Lung (tissue), 12 donors: ENCODE data around the gene ADPRM. TPM values are rescaled to one million over a fixed set of nuclear protein-coding genes. Genes with fewer than 3 reads are reported as not detected.

Experiments used
- ATAC-seq: fragments of 200-7000 bp; cut with Tn5 transposase; one replicate; pipeline ENCODE4 v1.9.1; 2020; ENCODE audit warnings: moderate number of reproducible peaks; ENCODE audit not compliant: insufficient read depth, low FRiP score
- DNase-seq, 3 donors: peaks; one replicate each; pipeline ENCODE4 v3.0.0-alpha.2; 2013 to 2017
- H3K27ac ChIP-seq, 2 donors: one replicate each; pipeline ENCODE4 v1.5.1; 2013; ENCODE audit warnings: mild to moderate bottlenecking in 2 of 2, moderate library complexity in 2 of 2, control low read depth in 1 of 2, inconsistent platforms in 1 of 2, low read depth in 1 of 2, low read length in 1 of 2
- H3K27me3 ChIP-seq, 3 donors: one replicate each; pipeline ENCODE4 v1.5.1; 2013; ENCODE audit warnings: low read length in 2 of 3; ENCODE audit not compliant: control insufficient read depth in 3 of 3, insufficient read depth in 3 of 3
- H3K36me3 ChIP-seq, 4 donors: one replicate each; pipeline ENCODE4 v1.5.1; 2013; ENCODE audit warnings: low read length in 4 of 4, mild to moderate bottlenecking in 1 of 4, moderate library complexity in 1 of 4; ENCODE audit not compliant: control insufficient read depth in 4 of 4, insufficient read depth in 4 of 4
- H3K4me1 ChIP-seq, 5 donors: one replicate each; pipeline ENCODE4 v1.5.1; 2013; ENCODE audit warnings: low read length in 5 of 5, mild to moderate bottlenecking in 2 of 5, moderate library complexity in 1 of 5; ENCODE audit not compliant: control insufficient read depth in 5 of 5, insufficient read depth in 5 of 5
- H3K4me3 ChIP-seq: one replicate; pipeline ENCODE4 v1.5.1; 2013; ENCODE audit warnings: mild to moderate bottlenecking, control low read depth, moderate library complexity
- H3K9ac ChIP-seq, 2 donors: one replicate each; pipeline ENCODE4 v1.5.1; 2013; ENCODE audit warnings: low read length in 2 of 2, control low read depth in 1 of 2; ENCODE audit not compliant: insufficient read depth in 1 of 2
- H3K9me3 ChIP-seq, 4 donors: one replicate each; pipeline ENCODE4 v1.5.1; 2013; ENCODE audit warnings: low read length in 3 of 4, mild to moderate bottlenecking in 1 of 4, moderate library complexity in 1 of 4; ENCODE audit not compliant: control insufficient read depth in 4 of 4, insufficient read depth in 3 of 4
- WGBS, 2 donors: extraction: QIAGEN DNeasy Blood & Tissue Kit; methylation state at CpG; one replicate each; pipeline ENCODE4 v1.1.7; 2013; 5-methylcytosine and 5-hydroxymethylcytosine counted together
- polyA plus RNA-seq, 2 donors: library from polyadenylated mRNA; stranded (reverse); fragments of 200-250 nt; gene quantifications; one replicate each; pipeline ENCODE4 v1.2.1, GENCODE V29; 2013
- total RNA-seq, 2 donors: library from RNA; depleted of rRNA in 1 of 2; stranded (reverse); fragments of >200 nt in 1 of 2; gene quantifications; one replicate each; pipeline ENCODE4 v1.2.1, GENCODE V29; 2014 to 2021
- TF ChIP-seq, protein P1 (sequence below): IDR thresholded peaks from 2 replicates; pipeline ENCODE4 v1.5.1; 2012; ENCODE audit warnings: mild to moderate bottlenecking; ENCODE audit errors: control extremely low read depth, extremely low read depth
- donor health status: control.
- donor health status: control.
- donor health status: Bipolar disorder and iron deficiency.
- donor health status: healthy.
- donor health status: DM: yes; HTN: yes; CAD: no.

The ADPRM gene
- total and polyA plus RNA-seq, 4 donors: 5.0 to 13.9 (median 8.0) TPM

DNA sequence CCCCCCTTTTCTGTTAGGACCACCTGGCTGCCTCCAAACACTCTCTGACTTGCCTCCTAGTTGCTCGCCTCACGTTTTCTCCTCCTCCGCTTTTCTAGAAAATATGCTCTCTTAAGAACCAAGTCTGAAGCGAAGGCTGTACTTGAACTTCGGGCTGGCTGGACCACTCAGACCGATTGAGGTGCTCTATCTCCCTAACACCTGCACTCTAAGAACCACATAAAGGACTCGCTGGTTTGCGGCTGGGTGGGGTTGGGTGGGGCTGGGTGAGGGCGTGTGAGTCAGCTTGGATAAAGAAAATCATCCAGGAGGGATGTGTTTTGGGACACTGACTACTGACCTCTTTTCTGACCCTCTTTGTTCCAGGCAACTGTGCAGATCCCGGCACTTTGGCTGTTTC is 55.3 kb downstream of the ADPRM start:
- H3K27ac ChIP-seq: no peak overlapping the region
- TF ChIP-seq, protein P1, sequence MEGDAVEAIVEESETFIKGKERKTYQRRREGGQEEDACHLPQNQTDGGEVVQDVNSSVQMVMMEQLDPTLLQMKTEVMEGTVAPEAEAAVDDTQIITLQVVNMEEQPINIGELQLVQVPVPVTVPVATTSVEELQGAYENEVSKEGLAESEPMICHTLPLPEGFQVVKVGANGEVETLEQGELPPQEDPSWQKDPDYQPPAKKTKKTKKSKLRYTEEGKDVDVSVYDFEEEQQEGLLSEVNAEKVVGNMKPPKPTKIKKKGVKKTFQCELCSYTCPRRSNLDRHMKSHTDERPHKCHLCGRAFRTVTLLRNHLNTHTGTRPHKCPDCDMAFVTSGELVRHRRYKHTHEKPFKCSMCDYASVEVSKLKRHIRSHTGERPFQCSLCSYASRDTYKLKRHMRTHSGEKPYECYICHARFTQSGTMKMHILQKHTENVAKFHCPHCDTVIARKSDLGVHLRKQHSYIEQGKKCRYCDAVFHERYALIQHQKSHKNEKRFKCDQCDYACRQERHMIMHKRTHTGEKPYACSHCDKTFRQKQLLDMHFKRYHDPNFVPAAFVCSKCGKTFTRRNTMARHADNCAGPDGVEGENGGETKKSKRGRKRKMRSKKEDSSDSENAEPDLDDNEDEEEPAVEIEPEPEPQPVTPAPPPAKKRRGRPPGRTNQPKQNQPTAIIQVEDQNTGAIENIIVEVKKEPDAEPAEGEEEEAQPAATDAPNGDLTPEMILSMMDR: no peak
- H3K9me3 ChIP-seq: no peaks in the 10 kb centered on the region
- DNase-seq (no peak), ATAC-seq (no peak)
- no peak overlapping the region for H3K4me3 ChIP-seq
- no peaks in the 10 kb centered on the region for H3K36me3 ChIP-seq
- H3K27me3 ChIP-seq: no peaks in the 10 kb centered on the region
- 82 to 90% methylated on average over 10 of the region's 10 CpGs for WGBS, 2 donors
- H3K9ac ChIP-seq: no peak overlapping the region
- H3K4me1 ChIP-seq: peaks cover 0 to 9% (median 1%) of the 10 kb centered on the region in 5 donors

- TF ChIP-seq, protein P1: no peak
- Histone ChIP-seq H3K27me3 (no peaks in the 10 kb centered on the region), H3K4me3 (no peak overlapping the region), H3K9ac (no peak overlapping the region), H3K27ac (no peak overlapping the region), H3K9me3 (no peaks in the 10 kb centered on the region), H3K36me3 (no peaks in the 10 kb centered on the region), H3K4me1 (peaks cover 0 to 9% (median 1%) of the 10 kb centered on the region in 5 donors)
- ATAC-seq (no peak), DNase-seq (no peak)
- WGBS, 2 donors: 42 to 68% methylated on average over 2 of the region's 2 CpGs
Measured at GRCh38 chr17:10754109-10754508, 56.7 kb downstream of the ADPRM start.

DNA sequence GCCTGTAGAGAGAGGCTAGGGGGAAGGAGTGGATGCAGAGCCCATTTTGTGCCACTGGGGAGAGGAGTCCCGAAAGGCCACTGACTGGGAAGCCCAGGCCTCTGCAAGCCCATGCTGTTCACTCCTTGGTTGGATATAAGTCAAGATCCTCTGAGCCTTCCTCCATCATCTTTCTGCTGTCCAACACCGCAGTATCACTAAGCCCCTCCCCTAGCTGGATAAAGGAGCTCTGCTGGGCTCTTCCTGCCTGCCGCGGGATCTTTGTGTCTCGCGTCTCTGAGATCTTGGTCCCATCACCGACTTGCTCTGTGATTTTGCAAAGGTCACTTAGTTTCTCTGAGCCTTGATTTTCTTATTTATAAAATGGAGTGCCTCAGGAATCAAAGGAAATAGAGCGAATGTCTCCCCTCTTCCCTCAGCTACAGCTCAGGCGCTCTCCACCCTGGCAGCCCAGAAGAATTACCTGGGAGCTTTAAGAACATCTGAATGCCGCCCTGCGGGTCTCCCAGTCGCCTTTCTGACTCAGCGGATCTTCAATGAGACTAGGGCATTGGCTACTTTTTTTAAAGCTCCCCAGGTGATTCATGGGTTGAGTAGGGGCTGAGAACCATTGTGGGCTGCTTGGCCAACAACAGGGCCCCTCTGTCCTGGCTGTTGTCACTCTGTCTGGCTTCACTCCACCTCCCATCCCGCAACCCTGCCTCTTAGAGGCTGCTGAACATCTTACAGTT is 57.6 kb downstream of the ADPRM start:
- peaks cover 0 to 9% (median 1%) of the 10 kb centered on the region in 5 donors for H3K4me1 ChIP-seq
- no peaks in the 10 kb centered on the region for H3K27me3 ChIP-seq
- DNase-seq (no peak), ATAC-seq (no peak)
- H3K9me3 ChIP-seq: no peaks in the 10 kb centered on the region
- no peak overlapping the region for H3K4me3 ChIP-seq
- H3K36me3 ChIP-seq: no peaks in the 10 kb centered on the region
- H3K9ac ChIP-seq: no peak overlapping the region
- WGBS, 2 donors: 51 to 80% methylated on average over 14 of the region's 14 CpGs
- TF ChIP-seq, protein P1: no peak
- H3K27ac ChIP-seq: no peak overlapping the region
